ENCODE measurements around the gene SCARB1. TPM values are rescaled to one million over a fixed set of nuclear protein-coding genes. Genes with fewer than 3 reads are reported as not detected.
A peak's percentile ranks its signal among the peaks of the same experiment; 100 is the strongest.
"Not testable (repeated sequence)": the region's sequence is repeated elsewhere in the genome, so short reads cannot be mapped to it uniquely, and the experiment has no call there.

The SCARB1 gene
- 20.7 TPM for polyA plus RNA-seq (ENCODE audit: insufficient read length)

DNA sequence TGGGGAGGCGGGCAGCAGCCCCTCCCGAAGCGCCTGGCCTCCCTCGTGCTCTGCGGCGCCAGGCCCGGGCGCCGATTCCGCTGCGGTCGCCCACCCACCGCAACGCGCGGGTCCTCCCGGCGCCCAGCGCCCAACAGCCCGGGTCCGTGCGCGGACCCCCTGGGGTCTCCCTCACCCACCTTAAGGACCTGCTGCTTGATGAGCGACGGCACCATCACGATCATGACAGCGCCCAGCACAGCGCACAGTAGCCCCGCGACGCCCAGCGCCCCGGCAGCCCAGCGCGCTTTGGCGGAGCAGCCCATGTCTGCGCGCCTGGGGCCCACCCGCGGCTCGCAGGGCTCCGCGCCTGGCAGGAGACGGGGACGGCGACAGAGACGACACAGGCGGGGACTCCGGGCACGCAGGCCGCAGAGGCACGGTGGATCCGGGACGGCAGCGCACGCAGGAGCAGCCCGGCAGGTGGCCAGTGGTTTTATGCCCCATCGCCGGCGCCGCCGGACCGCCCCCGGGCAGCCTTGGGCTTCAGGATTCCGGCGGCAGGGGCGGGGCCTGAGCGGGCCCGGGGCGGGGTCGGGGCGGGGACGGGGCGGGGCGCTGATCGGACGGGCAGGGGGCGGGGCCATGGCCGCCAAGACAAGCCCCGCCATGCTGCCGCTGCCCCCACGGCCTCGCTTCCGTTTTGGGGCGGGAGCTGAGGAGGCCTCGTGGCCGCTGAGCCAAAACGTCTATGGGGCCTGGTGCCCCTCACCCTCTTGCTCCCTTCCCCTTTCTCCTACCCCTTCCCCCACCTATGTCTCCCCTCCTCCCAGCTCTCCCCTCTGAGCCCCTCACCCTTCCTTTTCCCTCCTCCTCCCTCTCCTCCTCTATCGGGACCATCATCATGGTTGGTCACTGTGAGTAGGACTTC lies at the start of gene SCARB1:
Gene SCARB1, minus strand, starts transcription at position 449 of the 910 bp plus-strand sequence. Its CDS starts 144 bp downstream, at position 305.
- DNase-seq (ENCODE audit: low read depth) = no peak

- DNase-seq (ENCODE audit: low read depth) = not testable (repeated sequence)
Measured at GRCh38 chr12:124912529-124913287, 49.0 kb upstream of the SCARB1 start.

- not testable (repeated sequence) for DNase-seq (ENCODE audit: low read depth)
Measured at GRCh38 chr12:124911521-124911920, 47.9 kb upstream of the SCARB1 start.

DNA sequence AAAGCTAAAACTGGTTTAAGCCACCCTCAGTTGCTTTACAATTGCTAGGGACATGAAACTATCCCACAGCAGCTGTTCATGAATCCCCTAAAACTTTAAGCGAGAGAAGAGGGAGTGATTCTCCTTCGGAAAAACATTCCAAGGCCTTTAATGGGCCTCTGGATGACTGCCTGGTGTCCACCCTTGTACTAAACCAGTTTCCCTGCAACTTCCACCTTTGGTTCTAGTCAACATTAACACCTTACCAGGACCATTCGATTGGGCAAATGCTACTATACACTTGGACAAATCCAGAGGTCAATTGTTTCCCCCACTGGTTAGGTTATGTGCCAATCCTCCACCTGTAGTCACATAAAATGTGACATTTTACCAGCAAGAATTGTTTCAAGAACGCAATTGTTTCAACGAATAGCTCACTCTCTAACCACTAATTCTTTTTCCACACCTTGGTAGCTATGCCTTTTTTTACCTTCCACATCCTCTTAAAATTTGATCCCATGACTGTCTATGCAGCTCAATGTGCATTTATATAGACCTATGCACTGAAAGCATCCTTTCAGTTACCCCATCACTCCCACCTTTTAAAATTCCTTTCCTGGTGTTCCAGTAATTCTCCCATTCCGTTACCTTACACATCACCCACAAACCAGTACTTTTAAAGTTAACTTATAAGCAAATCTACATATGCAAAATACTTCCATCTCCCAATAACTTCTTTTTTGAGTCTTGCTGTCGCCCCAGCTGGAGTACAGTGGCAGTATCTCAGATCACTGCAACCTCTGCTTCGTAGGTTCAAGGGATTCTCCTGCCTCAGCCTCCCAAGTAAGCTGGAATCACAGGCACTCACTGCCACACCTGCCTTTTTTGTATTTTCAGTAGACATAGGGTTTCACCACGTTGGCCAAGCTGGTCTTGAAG lies 47.2 kb upstream of the SCARB1 start:
- DNase-seq (ENCODE audit: low read depth) = no peak

GRCh38 chr12:124909831-124910560 lies 46.3 kb upstream of the SCARB1 start:
- DNase-seq (ENCODE audit: low read depth) = no peak

GRCh38 chr12:124906606-124907261 lies 43.1 kb upstream of the SCARB1 start:
- DNase-seq (ENCODE audit: low read depth) = peak; percentile 87

DNA sequence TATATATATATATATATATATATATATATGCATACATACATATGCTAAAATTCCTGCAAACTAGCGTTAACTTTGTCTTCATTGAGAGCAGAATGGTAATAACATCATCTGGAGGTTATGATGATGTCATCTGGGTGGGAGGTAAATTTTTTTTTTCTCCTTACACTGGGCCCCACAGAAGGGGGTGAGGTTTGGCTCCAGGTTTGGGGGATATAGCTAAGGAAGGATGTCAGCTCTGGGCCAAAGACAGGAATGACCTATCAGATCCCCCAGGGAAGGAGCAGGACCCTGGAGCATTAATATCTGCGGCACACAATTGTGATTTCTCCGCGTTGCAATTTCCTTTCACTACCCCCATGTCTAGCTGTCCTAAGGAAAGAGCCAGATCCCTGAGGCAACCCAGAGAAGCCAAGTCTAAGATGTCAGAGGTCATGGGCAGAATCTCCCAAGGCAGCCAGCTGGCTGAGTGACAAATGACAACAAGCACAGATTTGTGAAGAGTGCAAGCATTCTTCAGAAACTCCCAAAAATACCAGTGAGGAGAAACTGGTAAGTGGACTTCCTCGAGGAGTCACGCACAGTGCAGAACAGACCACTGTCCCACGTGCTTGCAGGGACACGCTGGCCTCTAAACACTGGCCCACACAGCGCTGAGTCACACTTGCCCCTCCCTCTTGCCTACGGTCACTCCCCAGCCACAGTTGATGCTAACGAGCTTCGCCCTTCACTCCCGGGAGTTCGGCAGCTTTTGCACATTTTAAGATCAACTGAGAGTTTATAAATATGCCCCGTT lies 40.8 kb upstream of the SCARB1 start:
- no peak for DNase-seq (ENCODE audit: low read depth)

DNA sequence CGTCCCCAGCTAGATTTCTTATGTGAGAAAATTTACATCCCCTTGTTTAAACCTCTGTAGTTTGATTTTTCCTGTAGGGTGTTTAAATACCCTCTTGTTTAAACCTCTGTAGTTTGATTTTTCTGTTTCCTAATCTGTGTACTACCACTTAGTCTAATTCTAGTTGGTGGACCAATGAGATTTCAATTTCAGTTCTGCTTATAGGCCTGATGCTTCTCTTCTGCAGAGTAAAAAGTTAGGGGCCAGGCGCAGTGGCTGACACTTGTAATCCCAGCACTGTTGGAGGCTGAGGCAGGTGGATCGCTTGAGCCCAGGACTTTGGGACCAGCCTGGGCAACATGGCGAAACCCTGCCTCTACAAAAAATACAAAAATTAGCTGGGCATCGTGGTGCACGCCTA lies 39.3 kb upstream of the SCARB1 start:
- DNase-seq (ENCODE audit: low read depth) = no peak

DNA sequence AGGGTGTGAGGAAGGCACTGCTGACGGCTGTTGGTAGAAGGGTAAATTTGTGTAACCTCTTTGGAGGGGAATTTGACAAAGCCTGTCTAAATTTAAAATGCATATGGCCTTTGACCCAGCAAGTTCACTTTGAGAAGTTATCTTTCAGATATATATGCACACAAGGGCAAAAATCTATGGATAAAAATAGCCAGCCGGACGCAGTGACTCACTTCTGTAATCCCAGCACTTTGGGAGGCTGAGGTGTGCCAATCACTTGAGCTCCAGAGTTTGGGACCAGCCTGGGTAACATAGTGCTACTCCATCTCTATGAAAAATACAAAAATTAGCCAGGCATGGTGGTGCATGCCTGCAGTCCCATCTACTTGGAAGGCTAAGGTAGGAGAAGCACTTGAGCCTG lies 37.3 kb upstream of the SCARB1 start:
- no peak for DNase-seq (ENCODE audit: low read depth)

GRCh38 chr12:124900345-124900795 lies 36.7 kb upstream of the SCARB1 start:
- not testable (repeated sequence) for DNase-seq (ENCODE audit: low read depth)

GRCh38 chr12:124898923-124899294 lies 35.2 kb upstream of the SCARB1 start:
- DNase-seq (ENCODE audit: low read depth) = no peak

- no peak for DNase-seq (ENCODE audit: low read depth)
Measured at GRCh38 chr12:124898200-124898922, 34.7 kb upstream of the SCARB1 start.

- DNase-seq (ENCODE audit: low read depth) = no peak
Measured at GRCh38 chr12:124896461-124896860, 32.8 kb upstream of the SCARB1 start.

GRCh38 chr12:124893792-124894516 lies 30.3 kb upstream of the SCARB1 start:
- no peak for DNase-seq (ENCODE audit: low read depth)

- no peak for DNase-seq (ENCODE audit: low read depth)
Measured at GRCh38 chr12:124888260-124888659, 24.6 kb upstream of the SCARB1 start.

DNA sequence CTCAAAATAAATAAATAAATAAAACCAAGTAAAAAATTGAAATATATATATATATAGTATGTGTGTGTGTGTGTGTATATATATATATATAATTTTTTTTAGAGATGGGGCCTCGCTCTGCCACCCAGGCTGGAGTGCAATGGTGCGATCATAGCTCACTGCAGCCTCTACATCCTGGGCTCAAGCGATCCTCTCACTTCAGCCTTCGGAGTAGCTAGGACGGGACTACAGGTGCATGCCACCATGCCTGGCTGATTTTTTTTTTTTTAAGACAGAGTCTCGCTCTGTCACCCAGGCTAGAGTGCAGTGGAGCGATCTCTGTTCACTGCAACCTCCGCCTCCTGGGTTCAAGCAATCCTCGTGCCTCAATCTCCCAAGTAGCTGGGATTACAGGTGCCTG lies 24.1 kb upstream of the SCARB1 start:
- DNase-seq (ENCODE audit: low read depth) = not testable (repeated sequence)

- DNase-seq (ENCODE audit: low read depth) = no peak
Measured at GRCh38 chr12:124884587-124885438, 21.1 kb upstream of the SCARB1 start.
